GM12878 (cell line): ENCODE data around the gene SYNM. TPM values are rescaled to one million over a fixed set of nuclear protein-coding genes. Genes with fewer than 3 reads are reported as not detected.

Source experiments
- ATAC-seq: fragments of 200-7000 bp; cut with Tn5 transposase; 3 replicates; pipeline ENCODE4 v1.9.1; 2020; ENCODE audit warnings: mild to moderate bottlenecking, moderate library complexity
- BruUV-seq: library from RNA; stranded (reverse); fragments of 400-500 nt; replicated peaks from 2 replicates; lab custom pipeline; 2021; lab: Mats Ljungman, UMichigan
- CTCF ChIA-PET: fragments of 300-600 bp; sonication (Branson Sonifier 250); formaldehyde crosslinking; extraction: SDS; loops from one replicate; lab custom pipeline; 2021; ENCODE audit warnings: inconsistent platforms; lab: Yijun Ruan, JAX
- POLR2A ChIA-PET: fragments of 350-600 bp; formaldehyde crosslinking; extraction: SDS; loops from one replicate; lab custom pipeline; 2021; ENCODE audit warnings: inconsistent platforms; lab: Charles Lee
- RAD21 ChIA-PET: fragments of 300-600 bp; sonication (Branson Sonifier 250); formaldehyde crosslinking; loops from one replicate; lab custom pipeline; 2023; ENCODE audit warnings: antibody characterized with exemption; ENCODE audit not compliant: unreplicated experiment; lab: Charles Lee
- SMC1A ChIA-PET: fragments of 300-600 bp; sonication (Branson Sonifier 250); formaldehyde crosslinking; loops from one replicate; lab custom pipeline; 2023; ENCODE audit not compliant: unreplicated experiment, uncharacterized antibody; lab: Charles Lee
- DNase-seq: peaks from one replicate; pipeline ENCODE4 v3.0.0-alpha.2; 2011; ENCODE audit warnings: low read depth, low spot score
- FAIRE-seq: peaks from 3 replicates; lab custom pipeline; 2011; peaks lifted over from hg19 to GRCh38; lab: Jason Lieb, UNC
- H2AFZ ChIP-seq: 2 replicates; pipeline ENCODE4 v1.6.0; 2011; ENCODE audit warnings: low read depth, low read length, control low read depth; ENCODE audit not compliant: control insufficient read depth
- H3K27ac ChIP-seq: 2 replicates; pipeline ENCODE4 v1.5.1; 2011; ENCODE audit warnings: control low read depth; ENCODE audit not compliant: control insufficient read depth, insufficient read depth
- H3K27me3 ChIP-seq, 2 experiments: replicated peaks in 1 of 2; 2 replicates each; pipeline versions ENCODE4 v1.6.0 to v1.6.1; 2011; ENCODE audit warnings: low read length in 1 of 2; ENCODE audit not compliant: control insufficient read depth in 2 of 2, insufficient read depth in 2 of 2
- H3K36me3 ChIP-seq, 2 experiments: 2 replicates each; pipeline ENCODE4 v1.5.1; 2011; ENCODE audit warnings: low read length in 1 of 2; ENCODE audit not compliant: control insufficient read depth in 2 of 2, insufficient read depth in 2 of 2
- H3K4me1 ChIP-seq: 2 replicates; pipeline ENCODE4 v1.6.1; 2011; ENCODE audit warnings: mild to moderate bottlenecking, low read length, moderate library complexity, mixed read lengths; ENCODE audit not compliant: control insufficient read depth, insufficient read depth
- H3K4me2 ChIP-seq: 2 replicates; pipeline ENCODE4 v1.6.0; 2011; ENCODE audit warnings: control low read depth; ENCODE audit not compliant: control insufficient read depth, insufficient read depth
- H3K4me3 ChIP-seq: fragments of 200-600 bp; sonication (generic); 2 replicates; pipeline ENCODE4 v1.5.1; 2016
- H3K79me2 ChIP-seq: 2 replicates; pipeline ENCODE4 v1.6.0; 2011; ENCODE audit warnings: low read length; ENCODE audit not compliant: control insufficient read depth, insufficient read depth
- H3K9ac ChIP-seq: 2 replicates; pipeline ENCODE4 v1.8.0; 2011; ENCODE audit warnings: low read length, control low read depth, mixed read lengths; ENCODE audit not compliant: control insufficient read depth, insufficient read depth
- H3K9me3 ChIP-seq: replicated peaks from 3 replicates; pipeline ENCODE4 v1.5.1; 2011; ENCODE audit warnings: mild to moderate bottlenecking, low read length; ENCODE audit not compliant: control insufficient read depth, insufficient read depth
- H4K20me1 ChIP-seq: 2 replicates; pipeline ENCODE4 v1.6.0; 2011; ENCODE audit not compliant: control insufficient read depth, insufficient read depth
- MYB ChIP-seq: fragments of 150-350 bp; IDR thresholded peaks from 2 replicates; pipeline ENCODE4 v1.6.1; 2014; ENCODE audit warnings: mild to moderate bottlenecking, low read depth, low read length, borderline replicate concordance
- NFIC ChIP-seq: IDR thresholded peaks from 2 replicates; pipeline ENCODE4 v1.6.1; 2012; ENCODE audit warnings: low read depth, mild to moderate bottlenecking, inconsistent platforms, low read length, moderate library complexity
- RB1 ChIP-seq: fragments of 450-650 bp; formaldehyde crosslinking; IDR thresholded peaks from 2 replicates; pipeline ENCODE4 v1.6.1; 2017; ENCODE audit warnings: mild to moderate bottlenecking, borderline replicate concordance
- RBBP5 ChIP-seq: fragments of 200-600 bp; sonication (generic); conservative IDR thresholded peaks from 2 replicates; pipeline ENCODE4 v1.6.1; 2016
- RFX5 ChIP-seq: IDR thresholded peaks from 2 replicates; pipeline ENCODE4 v1.6.1; 2011; ENCODE audit warnings: low read depth, low read length, improper control_type of control experiment
- SMC3 ChIP-seq: IDR thresholded peaks from 2 replicates; pipeline ENCODE4 v1.6.1; 2011; ENCODE audit warnings: low read length, improper control_type of control experiment, borderline replicate concordance
- ZNF207 ChIP-seq: fragments of 450-650 bp; IDR thresholded peaks from 2 replicates; pipeline ENCODE4 v1.6.1; 2014; ENCODE audit warnings: antibody characterized with exemption, mild to moderate bottlenecking, borderline replicate concordance
- WGBS: methylation state at CpG from one replicate; pipeline ENCODE4 v1.1.6; 2016; ENCODE audit warnings: low lambda C conversion rate; ENCODE audit not compliant: insufficient replicate concordance, insufficient coverage; ENCODE audit errors: missing lambda C conversion rate; 5-methylcytosine and 5-hydroxymethylcytosine counted together
- in situ Hi-C: fragments of 300-500 bp; cut with MboI; formaldehyde crosslinking; loops from 9 replicates; pipeline ENCODE4 v1.14.3; 2018; ENCODE audit warnings: mixed read lengths
- intact Hi-C: fragments of 100-400 bp; cut with micrococcal nuclease; formaldehyde crosslinking; loops from one replicate; pipeline ENCODE4 v1.14.2; 2022; ENCODE audit not compliant: unreplicated experiment
- polyA plus RNA-seq, 11 experiments: library from polyadenylated mRNA; depleted of rRNA in 4 of 11; unstranded in 6 of 11; stranded (reverse) in 5 of 11; fragments of >200 nt; fragmentation: Nextera tagmentation in 4 of 11; fragmentation: Illumina TruSeq in 1 of 11; extraction: Ambion mirVana in 4 of 11; extraction: Trizol in 1 of 11; gene quantifications; 1 replicate in 1 of 11; 2 replicates in 10 of 11; pipeline versions ENCODE4 v1.2.1 to v1.2.3, GENCODE V29; 2011 to 2016; ENCODE audit warnings: inconsistent platforms in 2 of 11, missing spikeins in 2 of 11, low read depth in 1 of 11
- total RNA-seq, 4 experiments: library from RNA; depleted of rRNA in 3 of 4; stranded (reverse); fragments of >200 nt in 3 of 4; fragmentation: Illumina TruSeq in 1 of 4; extraction: Trizol in 1 of 4; gene quantifications; 2 replicates each; pipeline versions ENCODE4 v1.2.1 to v1.2.3, GENCODE V29; 2013 to 2021

Gene SYNM
- total and polyA plus RNA-seq, 10 of the 15 experiments (the other 5 are each of a cell fraction or from before 2014, with no cell fraction given) = 0.05 to 1.1 (median 0.89) TPM; not detected in 1

DNA sequence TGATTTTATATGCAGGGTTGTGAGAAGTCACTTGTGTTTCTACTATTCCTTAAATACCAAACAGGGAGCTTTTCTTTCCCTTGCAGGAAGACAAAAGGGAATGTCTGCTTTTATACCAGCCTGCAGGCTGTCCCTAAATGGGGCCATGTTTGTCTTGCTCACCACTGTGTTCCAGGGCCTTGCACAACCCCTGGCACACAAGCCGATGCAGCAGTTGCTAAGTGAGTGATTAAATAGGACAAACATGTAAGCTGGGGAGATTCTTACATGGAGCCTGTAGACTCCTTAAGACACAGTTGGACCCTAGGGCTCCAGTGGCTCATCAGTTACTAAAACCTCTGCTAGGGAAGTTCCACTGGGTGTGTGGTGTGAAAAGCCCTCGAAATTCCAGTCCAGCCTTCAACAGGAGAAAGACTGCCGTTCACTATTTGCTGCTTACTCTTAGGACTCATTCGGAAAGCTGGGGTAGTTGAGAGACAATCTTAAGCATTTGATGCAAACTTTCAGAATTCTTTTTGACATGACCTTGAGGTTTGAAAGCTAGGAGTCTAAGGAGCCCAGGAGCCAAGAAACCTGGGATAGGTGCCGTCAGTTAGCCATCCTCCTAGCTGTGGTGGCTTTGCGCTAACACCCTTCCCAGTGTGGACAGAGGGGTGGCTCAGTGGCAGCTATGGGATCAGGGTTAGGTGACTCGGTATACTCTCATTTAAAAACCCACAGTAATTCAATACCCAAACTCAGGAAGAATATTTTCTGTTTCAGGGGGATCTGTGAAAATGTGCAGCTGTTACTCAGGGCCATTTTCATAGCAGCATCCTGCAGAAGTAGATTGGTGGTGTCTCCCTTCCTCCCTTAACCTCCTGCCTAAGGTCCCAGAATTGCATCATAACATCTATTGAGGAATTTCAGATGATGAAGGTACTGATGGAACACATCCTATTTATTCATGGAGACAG is 39.1 kb downstream of the SYNM start:
- Histone ChIP-seq H3K4me3 (no peak overlapping the region), H3K4me1 (no peaks in the 10 kb centered on the region), H3K36me3 (no peaks in the 10 kb centered on the region), H2AFZ (no peak overlapping the region), H3K27ac (no peak overlapping the region), H3K9me3 (no peaks in the 10 kb centered on the region), H3K79me2 (no peaks in the 10 kb centered on the region), H3K9ac (no peak overlapping the region), H3K4me2 (no peak overlapping the region), H3K27me3 (no peaks in the 10 kb centered on the region), H4K20me1 (no peaks in the 10 kb centered on the region)
- intact Hi-C loops (no loop called here), in situ Hi-C loops (no loop called here)
- ATAC-seq (no peak), DNase-seq (no peak), FAIRE-seq (no peak)
- ChIA-PET RAD21 (no interaction called here), CTCF (interaction anchor here (0.7 to 2.2 kb wide), 5 partner anchors 10 to 67 kb away, joined by 3 to 4 read pairs (median 3); no protein-coding TSS in a partner anchor), SMC1A (interaction anchor here (0.9 to 2.2 kb wide), 6 partner anchors 12 to 60 kb away, joined by 3 to 4 read pairs (median 3); no protein-coding TSS in a partner anchor), POLR2A (no interaction called here)
- no TSS peak for BruUV-seq
- TF ChIP-seq SMC3 (no peak), MYB (no peak), RBBP5 (no peak)
- WGBS = 54% methylated on average over 7 of the region's 7 CpGs

DNA sequence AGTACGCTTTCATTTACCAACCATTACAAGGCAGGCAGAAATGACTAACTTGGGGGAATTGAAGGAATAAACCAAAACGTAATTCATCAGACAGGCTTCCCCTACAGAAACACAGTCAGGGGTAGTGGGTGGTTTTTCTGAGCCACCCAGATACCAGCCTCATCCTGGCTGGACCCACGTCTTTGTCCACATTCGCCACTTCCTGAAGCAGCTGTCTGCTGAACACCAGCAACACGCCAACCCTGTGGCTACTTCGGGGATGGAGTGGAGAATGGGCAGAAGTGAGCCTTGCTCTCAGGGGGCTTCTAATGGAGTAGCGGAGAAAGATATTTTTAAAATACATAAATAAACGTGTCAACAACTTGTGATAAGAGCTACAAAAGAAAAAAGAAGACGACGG is 40.1 kb downstream of the SYNM start:
- intact Hi-C loops = no loop called here
- no peaks in the 10 kb centered on the region for H3K9me3 ChIP-seq
- FAIRE-seq = no peak
- RAD21 ChIA-PET = no interaction called here
- no peak overlapping the region for H3K4me2 ChIP-seq
- H2AFZ ChIP-seq = no peak overlapping the region
- no peaks in the 10 kb centered on the region for H3K4me1 ChIP-seq
- SMC1A ChIA-PET = no interaction called here
- WGBS = 51% methylated on average over 10 of the region's 10 CpGs
- H4K20me1 ChIP-seq = no peaks in the 10 kb centered on the region
- CTCF ChIA-PET = interaction anchor here (2.2 kb wide), 1 partner anchor 68 kb away, joined by 4 read pairs; no protein-coding TSS in a partner anchor
- H3K4me3 ChIP-seq = no peak overlapping the region
- peaks cover 0 to 3% of the 10 kb centered on the region in 2 experiments; a peak in 1 of 4 replicates for H3K36me3 ChIP-seq
- no peak overlapping the region for H3K9ac ChIP-seq
- H3K27ac ChIP-seq = no peak overlapping the region
- no peak for ATAC-seq
- no TSS peak for BruUV-seq
- POLR2A ChIA-PET = no interaction called here
- TF ChIP-seq RFX5 (no peak), ZNF207 (no peak), RB1 (no peak), NFIC (no peak)
- no peak for DNase-seq
- no peaks in the 10 kb centered on the region for H3K79me2 ChIP-seq
- no peaks in the 10 kb centered on the region for H3K27me3 ChIP-seq
- in situ Hi-C loops = no loop called here
